Loucy (cell line): ENCODE results near the gene GATA5.

ENCODE experiments used
- H2AFZ ChIP-seq: fragments of 200-600 bp; sonication (generic); 2 replicates; pipeline ENCODE4 v1.6.0; 2016; ENCODE audit warnings: antibody characterized with exemption, mild to moderate bottlenecking, low read length, moderate library complexity
- H3F3A ChIP-seq: fragments of 200-600 bp; 2 replicates; pipeline ENCODE4 v1.6.0; 2016; ENCODE audit warnings: antibody characterized with exemption, low read depth, mild to moderate bottlenecking
- H3K27me3 ChIP-seq: fragments of 200-600 bp; sonication (generic); 2 replicates; pipeline ENCODE4 v1.6.1; 2014; ENCODE audit warnings: low read length, mild to moderate bottlenecking; ENCODE audit not compliant: insufficient read depth, poor library complexity, severe bottlenecking
- H3K36me3 ChIP-seq: fragments of 200-600 bp; sonication (generic); 2 replicates; pipeline ENCODE4 v1.6.1; 2016; ENCODE audit warnings: low read length; ENCODE audit not compliant: insufficient read depth
- H3K4me1 ChIP-seq: fragments of 200-600 bp; sonication (generic); 2 replicates; pipeline ENCODE4 v1.5.1; 2014; ENCODE audit warnings: low read length, mild to moderate bottlenecking; ENCODE audit not compliant: insufficient read depth, poor library complexity, severe bottlenecking
- H3K4me2 ChIP-seq: fragments of 200-600 bp; sonication (generic); 2 replicates; pipeline ENCODE4 v1.6.0; 2014; ENCODE audit warnings: antibody characterized with exemption, low read length, low read depth, mild to moderate bottlenecking; ENCODE audit not compliant: poor library complexity, severe bottlenecking
- H3K4me3 ChIP-seq: fragments of 200-600 bp; sonication (generic); 2 replicates; pipeline ENCODE4 v1.5.1; 2014; ENCODE audit warnings: low read length, mild to moderate bottlenecking, mixed read lengths; ENCODE audit not compliant: poor library complexity, severe bottlenecking
- H3K79me2 ChIP-seq: fragments of 200-600 bp; sonication (generic); 2 replicates; pipeline ENCODE4 v1.6.1; 2014; ENCODE audit warnings: low read length; ENCODE audit not compliant: insufficient read depth
- H3K9ac ChIP-seq: fragments of 200-600 bp; sonication (generic); 2 replicates; pipeline ENCODE4 v1.6.0; 2014; ENCODE audit warnings: mild to moderate bottlenecking, low read depth, low read length, moderate library complexity; ENCODE audit not compliant: poor library complexity, severe bottlenecking
- H3K9me2 ChIP-seq: fragments of 200-600 bp; sonication (generic); replicated peaks from 2 replicates; pipeline ENCODE4 v1.6.1; 2016; ENCODE audit warnings: low read depth, low read length, mixed read lengths
- H3K9me3 ChIP-seq: fragments of 200-600 bp; sonication (generic); 2 replicates; pipeline ENCODE4 v1.6.1; 2014; ENCODE audit warnings: mild to moderate bottlenecking, antibody characterized with exemption, low read length, low read depth; ENCODE audit not compliant: insufficient read depth
- H4K20me1 ChIP-seq: fragments of 200-600 bp; sonication (generic); 2 replicates; pipeline ENCODE4 v1.6.0; 2014; ENCODE audit warnings: antibody characterized with exemption, low read length, mild to moderate bottlenecking; ENCODE audit not compliant: insufficient read depth, poor library complexity, severe bottlenecking
- EZH2phosphoT487 ChIP-seq: fragments of 200-600 bp; IDR thresholded peaks from 2 replicates; pipeline ENCODE4 v1.6.1; 2018; ENCODE audit warnings: antibody characterized with exemption, mild to moderate bottlenecking, moderate library complexity, borderline replicate concordance
- TF ChIP-seq, protein P1 (sequence below): fragments of 200-600 bp; sonication (generic); conservative IDR thresholded peaks from 2 replicates; pipeline ENCODE4 v1.5.1; 2014; ENCODE audit warnings: mild to moderate bottlenecking, antibody characterized with exemption, low read length

Gene GATA5

DNA sequence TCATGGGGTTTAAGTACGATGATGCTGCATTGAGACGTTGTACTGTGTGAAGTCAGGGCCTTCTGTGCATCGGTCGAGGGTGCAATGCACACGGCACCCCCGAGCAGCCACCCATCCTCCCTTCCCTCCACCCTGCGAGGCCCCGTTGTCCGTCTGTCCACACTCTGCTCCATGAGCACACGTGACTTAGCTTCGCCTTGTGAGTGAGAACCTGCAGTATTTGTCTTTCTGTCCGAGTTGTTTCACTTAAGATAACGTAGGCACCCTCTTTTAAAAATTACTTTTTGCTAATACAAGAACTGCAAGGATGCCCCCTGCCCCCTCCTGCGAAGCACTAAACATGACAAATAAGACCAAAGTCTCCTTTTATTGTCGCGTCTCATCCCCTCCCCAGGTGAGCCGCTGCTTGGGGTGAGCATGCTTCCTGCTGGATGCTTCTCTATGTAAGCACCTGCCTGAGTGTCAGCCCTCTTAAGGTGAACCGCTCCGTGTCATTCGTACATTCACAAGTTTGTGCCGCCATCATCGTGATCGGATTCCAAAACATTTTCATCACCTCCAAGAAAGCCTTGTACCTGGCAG is 44.8 kb downstream of the GATA5 start:
- Histone ChIP-seq H3K9ac (no peak overlapping the region), H4K20me1 (no peaks in the 10 kb centered on the region), H3K36me3 (no peaks in the 10 kb centered on the region), H3K4me2 (no peak overlapping the region), H3F3A (no peaks in the 10 kb centered on the region), H3K27me3 (no peaks in the 10 kb centered on the region), H3K9me2 (no peaks in the 10 kb centered on the region), H3K9me3 (no peaks in the 10 kb centered on the region), H3K79me2 (no peaks in the 10 kb centered on the region), H2AFZ (no peak overlapping the region), H3K4me3 (no peak overlapping the region), H3K4me1 (no peaks in the 10 kb centered on the region)
- TF ChIP-seq, protein P1, sequence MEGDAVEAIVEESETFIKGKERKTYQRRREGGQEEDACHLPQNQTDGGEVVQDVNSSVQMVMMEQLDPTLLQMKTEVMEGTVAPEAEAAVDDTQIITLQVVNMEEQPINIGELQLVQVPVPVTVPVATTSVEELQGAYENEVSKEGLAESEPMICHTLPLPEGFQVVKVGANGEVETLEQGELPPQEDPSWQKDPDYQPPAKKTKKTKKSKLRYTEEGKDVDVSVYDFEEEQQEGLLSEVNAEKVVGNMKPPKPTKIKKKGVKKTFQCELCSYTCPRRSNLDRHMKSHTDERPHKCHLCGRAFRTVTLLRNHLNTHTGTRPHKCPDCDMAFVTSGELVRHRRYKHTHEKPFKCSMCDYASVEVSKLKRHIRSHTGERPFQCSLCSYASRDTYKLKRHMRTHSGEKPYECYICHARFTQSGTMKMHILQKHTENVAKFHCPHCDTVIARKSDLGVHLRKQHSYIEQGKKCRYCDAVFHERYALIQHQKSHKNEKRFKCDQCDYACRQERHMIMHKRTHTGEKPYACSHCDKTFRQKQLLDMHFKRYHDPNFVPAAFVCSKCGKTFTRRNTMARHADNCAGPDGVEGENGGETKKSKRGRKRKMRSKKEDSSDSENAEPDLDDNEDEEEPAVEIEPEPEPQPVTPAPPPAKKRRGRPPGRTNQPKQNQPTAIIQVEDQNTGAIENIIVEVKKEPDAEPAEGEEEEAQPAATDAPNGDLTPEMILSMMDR: no peak
- no peak for TF ChIP-seq EZH2phosphoT487

DNA sequence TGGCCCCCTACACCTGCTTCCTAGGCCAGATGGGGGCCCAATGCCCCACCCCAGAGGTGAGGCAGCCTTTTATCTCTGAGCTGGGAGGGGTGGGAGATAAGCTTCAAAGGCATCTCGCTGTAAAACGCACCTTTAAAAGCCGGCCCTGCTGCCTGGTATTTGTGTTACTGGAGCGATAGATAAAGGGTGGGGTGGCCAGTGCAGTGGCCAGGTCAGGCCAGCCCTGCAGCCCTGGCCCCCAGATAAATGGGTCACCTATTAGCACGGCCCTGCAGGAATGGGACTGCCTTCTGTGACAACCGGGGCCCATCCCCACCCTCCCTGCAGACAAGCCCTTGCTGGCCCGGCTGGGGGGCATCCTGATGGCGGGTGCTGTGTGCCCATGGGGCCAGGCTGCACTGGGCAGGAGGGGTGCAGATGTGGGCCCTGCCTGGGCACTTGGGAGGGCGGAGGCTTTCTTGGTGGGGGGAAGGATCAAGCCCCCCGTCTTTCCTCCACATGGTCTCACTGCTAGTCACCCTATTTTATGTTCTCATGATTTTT is 45.4 kb downstream of the GATA5 start:
- no peak overlapping the region for H3K9ac ChIP-seq
- no peak overlapping the region for H3K4me2 ChIP-seq

DNA sequence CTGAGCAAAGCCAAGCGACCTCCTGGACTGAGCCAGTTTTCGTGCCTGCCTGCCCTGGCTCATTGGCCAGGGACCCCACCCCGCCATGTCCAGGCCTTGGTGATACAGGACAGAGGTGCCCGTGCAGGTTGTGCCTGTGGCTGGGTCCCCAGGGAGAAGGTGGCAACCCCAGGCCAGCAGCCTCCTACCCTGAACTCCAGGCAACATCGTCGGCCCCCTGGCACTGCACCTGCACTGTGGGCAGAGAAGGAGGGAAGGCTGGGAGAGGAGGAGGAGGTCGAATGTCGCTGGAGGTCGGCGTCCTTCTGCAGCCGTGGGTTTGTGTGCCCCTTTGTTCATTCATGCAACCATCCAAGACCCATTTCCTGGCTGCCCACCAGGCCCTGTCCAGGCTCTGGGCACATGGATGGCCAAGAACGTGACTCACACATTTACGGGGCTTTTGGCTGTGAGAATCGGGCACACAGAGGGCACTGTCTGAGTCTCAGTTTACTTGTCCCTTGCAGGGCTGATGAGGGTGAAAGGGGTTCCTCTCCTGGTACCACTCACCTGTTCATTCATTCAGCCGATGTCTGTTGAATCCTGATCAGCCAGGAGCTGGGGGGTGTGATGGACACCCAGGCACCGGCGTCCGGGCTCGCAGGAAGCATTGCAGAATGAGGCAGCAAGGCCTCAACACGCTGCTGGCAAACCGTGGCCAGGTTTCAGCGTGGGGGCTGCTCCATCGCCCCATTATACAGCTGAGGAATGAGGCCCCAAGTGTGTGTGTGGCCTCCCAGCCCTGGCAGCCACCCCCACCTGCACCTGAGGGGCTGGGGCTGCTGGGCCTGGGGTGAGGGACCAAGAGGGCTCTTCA is 46.1 kb downstream of the GATA5 start:
- H3K79me2 ChIP-seq: no peaks in the 10 kb centered on the region
- H3K9me3 ChIP-seq: no peaks in the 10 kb centered on the region
- no peaks in the 10 kb centered on the region for H3K9me2 ChIP-seq
- H3F3A ChIP-seq: no peaks in the 10 kb centered on the region
- H3K27me3 ChIP-seq: no peaks in the 10 kb centered on the region
- no peak overlapping the region for H3K4me2 ChIP-seq
- no peaks in the 10 kb centered on the region for H4K20me1 ChIP-seq
- no peaks in the 10 kb centered on the region for H3K36me3 ChIP-seq
- no peak overlapping the region for H3K4me3 ChIP-seq
- H2AFZ ChIP-seq: no peak overlapping the region
- no peak overlapping the region for H3K9ac ChIP-seq
- TF ChIP-seq, protein P1: no peak
- no peak for TF ChIP-seq EZH2phosphoT487
- H3K4me1 ChIP-seq: no peaks in the 10 kb centered on the region

More for the DNA sequence above, 45.4 kb downstream of the GATA5 start:
- no peaks in the 10 kb centered on the region for H3K79me2 ChIP-seq
- H4K20me1 ChIP-seq: no peaks in the 10 kb centered on the region
- no peak overlapping the region for H3K4me3 ChIP-seq
- TF ChIP-seq, protein P1: no peak
- TF ChIP-seq EZH2phosphoT487: no peak
- H3K36me3 ChIP-seq: no peaks in the 10 kb centered on the region
- H3K9me2 ChIP-seq: no peaks in the 10 kb centered on the region
- H2AFZ ChIP-seq: no peak overlapping the region
- H3K27me3 ChIP-seq: no peaks in the 10 kb centered on the region
- no peaks in the 10 kb centered on the region for H3K4me1 ChIP-seq
- H3K9me3 ChIP-seq: no peaks in the 10 kb centered on the region
- H3F3A ChIP-seq: no peaks in the 10 kb centered on the region
